Measurements from ENCODE around the gene KCNC3. TPM values are rescaled to one million over a fixed set of nuclear protein-coding genes. Genes with fewer than 3 reads are reported as not detected.
A peak's percentile ranks its signal among the peaks of the same experiment; 100 is the strongest.

Gene KCNC3
- total and polyA plus RNA-seq, 10 of the 15 experiments (the other 5 are each of a cell fraction or from before 2014, with no cell fraction given) = 0.08 to 3.8 (median 0.44) TPM; not detected in 2

DNA sequence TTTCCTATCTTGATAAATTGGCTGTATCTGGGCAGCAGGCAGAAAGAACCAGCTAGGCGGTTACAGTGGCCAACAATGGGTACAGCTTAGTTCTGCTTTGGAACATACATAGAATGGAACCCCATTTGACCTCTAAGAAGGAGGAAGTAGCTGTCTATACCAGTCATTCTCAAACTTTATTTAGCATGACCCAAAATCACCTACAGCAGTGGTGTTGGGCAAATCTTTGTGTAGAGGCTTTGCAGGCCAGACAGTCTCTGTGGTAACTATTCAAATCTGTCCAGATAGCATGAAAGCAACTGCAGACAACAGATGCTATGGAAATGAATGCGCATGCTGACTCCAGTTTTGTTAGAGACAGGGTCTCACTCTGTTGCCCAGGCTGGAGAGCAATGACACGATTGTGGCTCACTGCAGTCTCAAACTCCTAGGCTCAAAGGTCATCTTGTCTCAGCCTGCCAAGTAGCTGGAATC is 12.0 kb upstream of the KCNC3 start:
- Histone ChIP-seq H3K79me2 (ENCODE audit: control insufficient read depth, insufficient read depth, low read length) (peaks cover 49% of the 10 kb centered on the region), H3K9me3 (replicated peaks; ENCODE audit: control insufficient read depth, insufficient read depth, low read length) (peaks cover 14% of the 10 kb centered on the region), H3K27ac (ENCODE audit: control insufficient read depth, insufficient read depth) (peak overlapping the region; percentile 95), H3K4me3 (peak overlapping the region; percentile 90), H3K9ac (ENCODE audit: control insufficient read depth, insufficient read depth, low read length) (no peak overlapping the region), H3K36me3 (ENCODE audit: control insufficient read depth in 2 of 2, insufficient read depth in 2 of 2, low read length in 1 of 2) (peaks cover 7 to 14% of the 10 kb centered on the region in 2 experiments), H4K20me1 (ENCODE audit: control insufficient read depth, insufficient read depth) (no peaks in the 10 kb centered on the region), H3K27me3 (replicated peaks in 1 of 2; ENCODE audit: control insufficient read depth in 2 of 2, insufficient read depth in 2 of 2, low read length in 1 of 2) (no peaks in the 10 kb centered on the region), H3K4me1 (ENCODE audit: control insufficient read depth, insufficient read depth, low read length) (peaks cover 20% of the 10 kb centered on the region), H3K4me2 (ENCODE audit: control insufficient read depth, insufficient read depth) (peak overlapping the region; percentile 86), H2AFZ (ENCODE audit: control insufficient read depth, low read depth, low read length) (no peak overlapping the region)
- ChIA-PET POLR2A (interaction anchor here (0.5 to 5.8 kb wide), 7 partner anchors 8 to 166 kb away, joined by 3 to 38 read pairs (median 6); partner anchors contain the start of genes KCNC3, POLD1 and SPIB), CTCF (interaction anchor here (0.6 to 5.5 kb wide), 9 partner anchors 8 to 119 kb away, joined by 3 to 29 read pairs (median 5); partner anchors contain the start of gene KCNC3), SMC1A (ENCODE audit: uncharacterized antibody, unreplicated experiment) (interaction anchor here (1.1 to 2.6 kb wide), 9 partner anchors 9 to 168 kb away, joined by 3 to 20 read pairs (median 8); partner anchors contain the start of gene KCNC3), RAD21 (ENCODE audit: unreplicated experiment) (interaction anchor here (0.5 to 5.9 kb wide), 13 partner anchors 8 to 119 kb away, joined by 3 to 36 read pairs (median 3); partner anchors contain the start of genes KCNC3 and SPIB)
- FAIRE-seq (peak; percentile 77), ATAC-seq (peak; percentile 78), DNase-seq (ENCODE audit: low read depth, low spot score) (peak; percentile 96)
- no TSS peak for BruUV-seq (replicated peaks)
- WGBS (ENCODE audit: insufficient coverage, insufficient replicate concordance, low lambda C conversion rate, missing lambda C conversion rate) = 0% methylated on average over 3 of the region's 3 CpGs
- intact Hi-C loops (cut with micrococcal nuclease; ENCODE audit: unreplicated experiment) = no loop called here
- in situ Hi-C loops (cut with MboI) = loop anchor here (25.0 kb wide), 1 partner anchor 1021 kb away; the partner anchor contains the start of genes CLDND2, ETFB and NKG7
- TF ChIP-seq MTA3 (IDR thresholded peaks at IDR 0.05; ENCODE audit: borderline replicate concordance, low read length) (peak; percentile 76; the same call in 1 of the 2 replicates), EED (IDR thresholded peaks at IDR 0.05; ENCODE audit: low read depth) (0 out of 2 replicates have a peak, but pooled peaks have one; percentile 27), SMARCA5 (IDR thresholded peaks at IDR 0.05) (peak; percentile 71; the same call in 1 of the 2 replicates), RAD51 (IDR thresholded peaks at IDR 0.05) (peak; percentile 48; the same call in 1 of the 2 replicates), CREB1 (IDR thresholded peaks at IDR 0.05; ENCODE audit: low read depth) (peak; percentile 25; the same call in 1 of the 2 replicates), SMC3 (IDR thresholded peaks at IDR 0.05; ENCODE audit: borderline replicate concordance, low read length) (no peak), ESRRA (IDR thresholded peaks at IDR 0.05; ENCODE audit: low read length) (peak; percentile 94; the same call in 1 of the 2 replicates), RFX5 (IDR thresholded peaks at IDR 0.05; ENCODE audit: low read depth, low read length) (no peak), TCF12 (IDR thresholded peaks at IDR 0.05; ENCODE audit: low read depth, low read length) (no peak), HDAC2 (IDR thresholded peaks at IDR 0.05) (no peak), SRF (IDR thresholded peaks at IDR 0.05; ENCODE audit: low read depth in 2 of 2, low read length in 2 of 2) (no peak), SREBF2 (IDR thresholded peaks at IDR 0.05; ENCODE audit: low read length) (no peak), ZNF274 (IDR thresholded peaks at IDR 0.05; ENCODE audit: insufficient read depth, insufficient read length) (no peak), NBN (IDR thresholded peaks at IDR 0.05) (peak; percentile 91), RCOR1 (conservative IDR thresholded peaks at IDR 0.05; ENCODE audit: low read depth, low read length) (0 out of 2 replicates have a peak, but pooled peaks have one; percentile 22)
- TF ChIP-seq, protein P1, sequence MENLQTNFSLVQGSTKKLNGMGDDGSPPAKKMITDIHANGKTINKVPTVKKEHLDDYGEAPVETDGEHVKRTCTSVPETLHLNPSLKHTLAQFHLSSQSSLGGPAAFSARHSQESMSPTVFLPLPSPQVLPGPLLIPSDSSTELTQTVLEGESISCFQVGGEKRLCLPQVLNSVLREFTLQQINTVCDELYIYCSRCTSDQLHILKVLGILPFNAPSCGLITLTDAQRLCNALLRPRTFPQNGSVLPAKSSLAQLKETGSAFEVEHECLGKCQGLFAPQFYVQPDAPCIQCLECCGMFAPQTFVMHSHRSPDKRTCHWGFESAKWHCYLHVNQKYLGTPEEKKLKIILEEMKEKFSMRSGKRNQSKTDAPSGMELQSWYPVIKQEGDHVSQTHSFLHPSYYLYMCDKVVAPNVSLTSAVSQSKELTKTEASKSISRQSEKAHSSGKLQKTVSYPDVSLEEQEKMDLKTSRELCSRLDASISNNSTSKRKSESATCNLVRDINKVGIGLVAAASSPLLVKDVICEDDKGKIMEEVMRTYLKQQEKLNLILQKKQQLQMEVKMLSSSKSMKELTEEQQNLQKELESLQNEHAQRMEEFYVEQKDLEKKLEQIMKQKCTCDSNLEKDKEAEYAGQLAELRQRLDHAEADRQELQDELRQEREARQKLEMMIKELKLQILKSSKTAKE (IDR thresholded peaks at IDR 0.05; ENCODE audit: low read depth, poor library complexity, severe bottlenecking) = peak; percentile 99
- TF ChIP-seq, protein P2, sequence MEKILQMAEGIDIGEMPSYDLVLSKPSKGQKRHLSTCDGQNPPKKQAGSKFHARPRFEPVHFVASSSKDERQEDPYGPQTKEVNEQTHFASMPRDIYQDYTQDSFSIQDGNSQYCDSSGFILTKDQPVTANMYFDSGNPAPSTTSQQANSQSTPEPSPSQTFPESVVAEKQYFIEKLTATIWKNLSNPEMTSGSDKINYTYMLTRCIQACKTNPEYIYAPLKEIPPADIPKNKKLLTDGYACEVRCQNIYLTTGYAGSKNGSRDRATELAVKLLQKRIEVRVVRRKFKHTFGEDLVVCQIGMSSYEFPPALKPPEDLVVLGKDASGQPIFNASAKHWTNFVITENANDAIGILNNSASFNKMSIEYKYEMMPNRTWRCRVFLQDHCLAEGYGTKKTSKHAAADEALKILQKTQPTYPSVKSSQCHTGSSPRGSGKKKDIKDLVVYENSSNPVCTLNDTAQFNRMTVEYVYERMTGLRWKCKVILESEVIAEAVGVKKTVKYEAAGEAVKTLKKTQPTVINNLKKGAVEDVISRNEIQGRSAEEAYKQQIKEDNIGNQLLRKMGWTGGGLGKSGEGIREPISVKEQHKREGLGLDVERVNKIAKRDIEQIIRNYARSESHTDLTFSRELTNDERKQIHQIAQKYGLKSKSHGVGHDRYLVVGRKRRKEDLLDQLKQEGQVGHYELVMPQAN (conservative IDR thresholded peaks at IDR 0.05) = no peak
- TF ChIP-seq, protein P3, sequence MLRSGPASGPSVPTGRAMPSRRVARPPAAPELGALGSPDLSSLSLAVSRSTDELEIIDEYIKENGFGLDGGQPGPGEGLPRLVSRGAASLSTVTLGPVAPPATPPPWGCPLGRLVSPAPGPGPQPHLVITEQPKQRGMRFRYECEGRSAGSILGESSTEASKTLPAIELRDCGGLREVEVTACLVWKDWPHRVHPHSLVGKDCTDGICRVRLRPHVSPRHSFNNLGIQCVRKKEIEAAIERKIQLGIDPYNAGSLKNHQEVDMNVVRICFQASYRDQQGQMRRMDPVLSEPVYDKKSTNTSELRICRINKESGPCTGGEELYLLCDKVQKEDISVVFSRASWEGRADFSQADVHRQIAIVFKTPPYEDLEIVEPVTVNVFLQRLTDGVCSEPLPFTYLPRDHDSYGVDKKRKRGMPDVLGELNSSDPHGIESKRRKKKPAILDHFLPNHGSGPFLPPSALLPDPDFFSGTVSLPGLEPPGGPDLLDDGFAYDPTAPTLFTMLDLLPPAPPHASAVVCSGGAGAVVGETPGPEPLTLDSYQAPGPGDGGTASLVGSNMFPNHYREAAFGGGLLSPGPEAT (IDR thresholded peaks at IDR 0.05; ENCODE audit: low read depth) = peak; percentile 71
